Glomerular visceral epithelial cell (primary cell): Measurements from ENCODE around the gene SLAMF8.

Experiments used
- DNase-seq: peaks from one replicate; pipeline ENCODE4 v3.0.0-alpha.2; 2016; ENCODE audit errors: extremely low spot score

The SLAMF8 gene

GRCh38 chr1:159817276-159818041, 9.2 kb upstream of the SLAMF8 start:
- no peak for DNase-seq

- DNase-seq, result no peak
Observed at GRCh38 chr1:159821171-159821867, 5.4 kb upstream of the SLAMF8 start.

- DNase-seq, result no peak
Observed at GRCh38 chr1:159823406-159823805, 3.3 kb upstream of the SLAMF8 start.

- DNase-seq, result no peak
Observed at GRCh38 chr1:159825564-159825963, 1.1 kb upstream of the SLAMF8 start.

GRCh38 chr1:159827102-159827490, 423 bp downstream of the SLAMF8 start:
- no peak for DNase-seq

- DNase-seq, result no peak
Observed at GRCh38 chr1:159827549-159827948, 876 bp downstream of the SLAMF8 start.

- peak; percentile 80 for DNase-seq
Observed at GRCh38 chr1:159828176-159828575, 1.5 kb downstream of the SLAMF8 start.

- no peak for DNase-seq
Observed at GRCh38 chr1:159828581-159829272, 2.1 kb downstream of the SLAMF8 start.

GRCh38 chr1:159829273-159829634, 2.6 kb downstream of the SLAMF8 start:
- DNase-seq, result no peak

GRCh38 chr1:159829822-159830465, 3.3 kb downstream of the SLAMF8 start:
- peak; percentile 62 for DNase-seq

- no peak for DNase-seq
Observed at GRCh38 chr1:159830722-159831121, 4.0 kb downstream of the SLAMF8 start.

GRCh38 chr1:159831412-159832141, 4.9 kb downstream of the SLAMF8 start:
- no peak for DNase-seq

GRCh38 chr1:159832309-159832708, 5.6 kb downstream of the SLAMF8 start:
- DNase-seq, result no peak

GRCh38 chr1:159835356-159835755, 8.7 kb downstream of the SLAMF8 start:
- DNase-seq, result no peak

GRCh38 chr1:159835862-159836525, 9.3 kb downstream of the SLAMF8 start:
- DNase-seq, result no peak

GRCh38 chr1:159838715-159839114, 12.0 kb downstream of the SLAMF8 start:
- DNase-seq, result peak; percentile 65

- DNase-seq, result no peak
Observed at GRCh38 chr1:159839116-159839849, 12.6 kb downstream of the SLAMF8 start.

GRCh38 chr1:159841749-159842148, 15.1 kb downstream of the SLAMF8 start:
- DNase-seq, result no peak

- DNase-seq, result peak; percentile 51
Observed at GRCh38 chr1:159843459-159843858, 16.8 kb downstream of the SLAMF8 start.
